Breast epithelium (tissue), 3 donors: ENCODE measurements around the gene HMCN1.

ENCODE experiments used
- POLR2A ChIP-seq: fragments of 450-650 bp; IDR thresholded peaks from one replicate; pipeline ENCODE4 v1.6.1; 2016; ENCODE audit warnings: antibody characterized with exemption, mild to moderate bottlenecking, moderate library complexity
- POLR2AphosphoS5 ChIP-seq, 3 donors: sonication (generic); formaldehyde crosslinking; IDR thresholded peaks; one replicate each; pipeline ENCODE4 v1.6.1; 2017; ENCODE audit warnings: antibody characterized with exemption in 3 of 3
- TF ChIP-seq, protein P1 (sequence below), 3 donors: fragments of 450-650 bp; IDR thresholded peaks; one replicate each; pipeline ENCODE4 v1.5.1; 2016 to 2017; ENCODE audit warnings: antibody characterized with exemption in 3 of 3, mild to moderate bottlenecking in 3 of 3, moderate library complexity in 3 of 3

DNA sequence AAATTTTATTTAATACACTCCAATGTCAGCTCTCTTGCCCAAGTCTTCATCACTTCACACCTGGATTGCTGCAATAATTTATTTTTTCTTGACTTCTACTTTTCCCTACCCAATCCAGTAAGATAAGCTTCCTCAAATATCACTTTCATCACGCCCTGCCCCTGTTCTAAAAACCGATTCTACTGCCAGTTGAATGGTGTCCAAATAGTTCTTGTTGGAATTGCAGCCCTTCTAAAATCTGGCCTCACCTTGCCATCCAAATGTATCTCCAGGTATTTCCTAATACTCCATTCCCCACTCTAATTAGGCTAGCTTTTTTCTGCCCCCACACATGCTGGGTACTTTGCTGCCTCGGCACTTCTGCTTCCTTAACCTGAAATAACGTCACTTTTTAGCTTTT, 152.5 kb downstream of the HMCN1 start:
- TF ChIP-seq, protein P1, sequence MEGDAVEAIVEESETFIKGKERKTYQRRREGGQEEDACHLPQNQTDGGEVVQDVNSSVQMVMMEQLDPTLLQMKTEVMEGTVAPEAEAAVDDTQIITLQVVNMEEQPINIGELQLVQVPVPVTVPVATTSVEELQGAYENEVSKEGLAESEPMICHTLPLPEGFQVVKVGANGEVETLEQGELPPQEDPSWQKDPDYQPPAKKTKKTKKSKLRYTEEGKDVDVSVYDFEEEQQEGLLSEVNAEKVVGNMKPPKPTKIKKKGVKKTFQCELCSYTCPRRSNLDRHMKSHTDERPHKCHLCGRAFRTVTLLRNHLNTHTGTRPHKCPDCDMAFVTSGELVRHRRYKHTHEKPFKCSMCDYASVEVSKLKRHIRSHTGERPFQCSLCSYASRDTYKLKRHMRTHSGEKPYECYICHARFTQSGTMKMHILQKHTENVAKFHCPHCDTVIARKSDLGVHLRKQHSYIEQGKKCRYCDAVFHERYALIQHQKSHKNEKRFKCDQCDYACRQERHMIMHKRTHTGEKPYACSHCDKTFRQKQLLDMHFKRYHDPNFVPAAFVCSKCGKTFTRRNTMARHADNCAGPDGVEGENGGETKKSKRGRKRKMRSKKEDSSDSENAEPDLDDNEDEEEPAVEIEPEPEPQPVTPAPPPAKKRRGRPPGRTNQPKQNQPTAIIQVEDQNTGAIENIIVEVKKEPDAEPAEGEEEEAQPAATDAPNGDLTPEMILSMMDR (IDR thresholded peaks at IDR 0.05), result no peak
- TF ChIP-seq POLR2A, result no peak
- no peak for TF ChIP-seq POLR2AphosphoS5 (IDR thresholded peaks at IDR 0.05)
